ENCODE data around the gene ZNF474.

Gene ZNF474

GRCh38 chr5:122129306-122129705 lies at the start of gene ZNF474:
TSS of gene ZNF474 (plus strand) at chr5:122129546. CDS start at chr5:122151991, 22,445 bp downstream.
- DNase-seq (ENCODE audit: low read depth) = peak; percentile 96
- TF ChIP-seq CTCF (conservative IDR thresholded peaks at IDR 0.05; ENCODE audit: control insufficient read depth, insufficient read depth, low read depth, low read length) = no peak
- no peak within 1 kb of the TSS for H3K4me3 ChIP-seq (ENCODE audit: control insufficient read depth, low read depth, low read length)

DNA sequence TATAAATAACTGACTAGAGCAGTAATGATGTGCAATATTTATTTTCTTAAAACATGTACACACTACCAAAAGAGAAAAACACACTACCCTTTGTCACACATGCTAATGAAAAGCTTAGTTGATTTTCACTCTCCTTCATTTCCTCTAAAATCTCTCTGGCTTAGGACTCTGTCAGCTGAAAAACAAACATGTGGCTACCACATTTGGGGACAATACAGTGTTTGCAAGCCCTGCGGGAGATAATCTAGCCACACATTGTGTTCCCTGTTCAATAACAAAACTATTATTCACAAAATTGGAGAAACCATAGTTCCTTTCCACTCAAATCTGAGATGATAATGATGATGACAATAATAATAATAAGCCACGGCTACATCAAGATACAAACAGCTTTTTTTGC lies 47.8 kb upstream of the ZNF474 start:
- TF ChIP-seq CTCF (conservative IDR thresholded peaks at IDR 0.05; ENCODE audit: control insufficient read depth, insufficient read depth, low read depth, low read length) = no peak
- H3K4me3 ChIP-seq (ENCODE audit: control insufficient read depth, low read depth, low read length) = no peak overlapping the region
- DNase-seq (ENCODE audit: low read depth) = no peak

DNA sequence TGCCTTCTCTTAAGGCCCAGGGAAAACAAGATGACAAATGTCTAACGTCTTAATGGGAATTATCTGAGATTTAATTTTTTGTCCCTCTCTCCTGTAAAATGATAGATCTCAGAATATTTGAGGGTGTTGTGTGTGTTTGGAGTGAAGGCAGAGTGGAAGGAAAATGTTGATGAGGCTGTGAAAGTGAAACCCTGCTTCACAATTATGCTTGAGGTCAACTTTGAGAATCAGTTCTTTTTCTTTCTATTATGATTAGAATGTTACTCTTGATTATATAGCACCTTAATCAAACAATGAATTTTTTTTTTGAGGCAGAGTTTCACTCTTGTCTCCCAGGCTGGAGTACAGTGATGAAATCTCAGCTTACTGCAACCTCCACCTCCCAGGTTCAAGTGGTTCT lies 45.8 kb upstream of the ZNF474 start:
- TF ChIP-seq CTCF (conservative IDR thresholded peaks at IDR 0.05; ENCODE audit: control insufficient read depth, insufficient read depth, low read depth, low read length) = no peak
- no peak overlapping the region for H3K4me3 ChIP-seq (ENCODE audit: control insufficient read depth, low read depth, low read length)
- DNase-seq (ENCODE audit: low read depth) = no peak

- TF ChIP-seq CTCF (conservative IDR thresholded peaks at IDR 0.05; ENCODE audit: control insufficient read depth, insufficient read depth, low read depth, low read length) = no peak
- DNase-seq (ENCODE audit: low read depth) = no peak
Measured at GRCh38 chr5:122085041-122085440, 44.3 kb upstream of the ZNF474 start.

DNA sequence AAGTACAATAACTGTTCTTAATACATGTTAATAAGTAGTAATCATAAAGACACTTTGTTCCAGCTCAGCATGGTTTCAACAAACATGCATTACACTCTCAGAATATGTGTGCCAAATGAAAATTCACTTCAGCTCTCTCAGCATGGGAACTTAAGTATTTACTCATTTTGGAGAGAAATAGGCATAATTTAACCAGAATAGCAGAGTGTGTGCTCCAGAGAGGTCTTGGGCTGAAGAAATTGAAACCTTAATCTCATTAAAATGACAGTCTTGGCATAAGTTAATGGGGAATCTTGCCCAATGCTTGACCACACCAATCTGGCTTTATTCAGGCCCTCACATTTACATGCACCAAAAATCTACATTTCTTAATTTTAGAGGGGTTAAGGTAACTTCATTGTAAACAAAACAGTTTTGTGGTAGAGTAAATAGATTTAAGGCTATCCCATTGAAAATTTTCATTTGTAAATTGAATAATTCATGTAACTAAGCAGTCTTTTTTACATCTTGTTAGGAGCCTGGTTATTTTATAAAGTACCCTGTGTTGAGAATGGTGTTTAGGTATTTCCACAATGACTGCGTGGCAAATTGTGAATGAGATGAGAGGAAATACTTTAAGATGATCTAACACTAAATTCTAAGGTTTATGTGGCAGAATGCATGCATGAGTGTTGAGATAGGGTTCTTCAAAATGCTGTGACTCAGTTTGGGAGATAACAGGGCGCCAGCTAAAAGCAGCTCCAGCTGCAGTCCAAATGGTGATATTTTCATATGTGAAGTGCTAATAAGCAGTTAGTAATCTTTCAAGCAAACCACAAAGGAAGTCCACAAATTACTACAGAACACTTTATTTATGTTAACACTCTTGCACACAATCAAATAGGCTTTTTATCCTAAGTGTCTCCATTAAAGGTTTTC lies 40.0 kb upstream of the ZNF474 start:
- H3K4me3 ChIP-seq (ENCODE audit: control insufficient read depth, low read depth, low read length) = no peak overlapping the region
- DNase-seq (ENCODE audit: low read depth) = peak; percentile 69
- TF ChIP-seq CTCF (conservative IDR thresholded peaks at IDR 0.05; ENCODE audit: control insufficient read depth, insufficient read depth, low read depth, low read length) = no peak

More at GRCh38 chr5:122085041-122085440, 44.3 kb upstream of the ZNF474 start:
- H3K4me3 ChIP-seq (ENCODE audit: control insufficient read depth, low read depth, low read length) = no peak overlapping the region

DNA sequence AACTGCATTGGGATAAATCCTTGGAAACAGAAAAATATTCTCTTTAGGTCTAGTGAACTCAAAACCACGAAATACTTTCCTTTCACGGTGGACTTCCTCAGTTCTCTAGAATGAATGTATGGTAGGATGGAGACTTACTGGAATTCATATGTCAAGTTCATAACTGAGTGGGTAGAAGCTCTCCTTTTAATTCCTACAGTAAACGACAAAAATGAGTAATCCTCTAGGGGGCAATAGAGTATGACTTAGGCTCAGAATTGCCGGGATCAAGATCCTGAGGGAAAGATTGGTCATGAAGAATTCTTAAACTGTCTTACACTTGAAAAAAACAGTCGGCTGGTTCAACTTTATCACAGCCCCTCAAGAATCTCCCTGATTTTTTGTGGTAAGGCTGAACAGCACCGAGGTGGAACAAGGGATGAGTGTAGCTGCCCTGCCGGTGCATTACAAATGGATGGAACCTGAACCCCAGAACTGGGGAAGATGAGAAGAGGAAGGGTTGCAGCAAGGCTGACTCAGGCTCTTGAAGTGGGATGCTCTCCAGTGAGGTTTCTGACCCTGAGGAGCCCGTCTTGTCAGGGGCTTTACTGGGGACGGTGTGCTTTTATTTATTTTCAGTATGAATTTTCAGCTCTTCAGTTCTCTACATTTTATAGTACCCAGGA lies 37.3 kb upstream of the ZNF474 start:
- H3K4me3 ChIP-seq (ENCODE audit: control insufficient read depth, low read depth, low read length) = no peak overlapping the region
- DNase-seq (ENCODE audit: low read depth) = peak; percentile 76
- peak; percentile 57 for TF ChIP-seq CTCF (conservative IDR thresholded peaks at IDR 0.05; ENCODE audit: control insufficient read depth, insufficient read depth, low read depth, low read length)

All from fibroblast of mammary gland (primary cell).